ENCODE data around the gene ZDHHC5.

- TF ChIP-seq, protein P1, sequence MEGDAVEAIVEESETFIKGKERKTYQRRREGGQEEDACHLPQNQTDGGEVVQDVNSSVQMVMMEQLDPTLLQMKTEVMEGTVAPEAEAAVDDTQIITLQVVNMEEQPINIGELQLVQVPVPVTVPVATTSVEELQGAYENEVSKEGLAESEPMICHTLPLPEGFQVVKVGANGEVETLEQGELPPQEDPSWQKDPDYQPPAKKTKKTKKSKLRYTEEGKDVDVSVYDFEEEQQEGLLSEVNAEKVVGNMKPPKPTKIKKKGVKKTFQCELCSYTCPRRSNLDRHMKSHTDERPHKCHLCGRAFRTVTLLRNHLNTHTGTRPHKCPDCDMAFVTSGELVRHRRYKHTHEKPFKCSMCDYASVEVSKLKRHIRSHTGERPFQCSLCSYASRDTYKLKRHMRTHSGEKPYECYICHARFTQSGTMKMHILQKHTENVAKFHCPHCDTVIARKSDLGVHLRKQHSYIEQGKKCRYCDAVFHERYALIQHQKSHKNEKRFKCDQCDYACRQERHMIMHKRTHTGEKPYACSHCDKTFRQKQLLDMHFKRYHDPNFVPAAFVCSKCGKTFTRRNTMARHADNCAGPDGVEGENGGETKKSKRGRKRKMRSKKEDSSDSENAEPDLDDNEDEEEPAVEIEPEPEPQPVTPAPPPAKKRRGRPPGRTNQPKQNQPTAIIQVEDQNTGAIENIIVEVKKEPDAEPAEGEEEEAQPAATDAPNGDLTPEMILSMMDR (IDR thresholded peaks at IDR 0.05) = peak; percentile 94
- TF ChIP-seq TCF7L2 (IDR thresholded peaks at IDR 0.05; ENCODE audit: low read depth, low read length) (no peak), REST (IDR thresholded peaks at IDR 0.05; ENCODE audit: insufficient read depth in 1 of 2, low read depth in 2 of 2, low read length in 1 of 2) (no peak), POLR2AphosphoS5 (IDR thresholded peaks at IDR 0.05; ENCODE audit: low read depth, low read length) (peak; percentile 44)
Measured at GRCh38 chr11:57644748-57645688, 22.9 kb upstream of the ZDHHC5 start.
